ENCODE results near the gene EBPL. TPM values are rescaled to one million over a fixed set of nuclear protein-coding genes. Genes with fewer than 3 reads are reported as not detected.

EBPL gene
- total and polyA plus RNA-seq, 11 donors = 3.2 to 13.8 (median 5.8) TPM

- Histone ChIP-seq H3K27me3 (no peaks in the 10 kb centered on the region), H3K4me3 (no peak overlapping the region), H3K27ac (peak overlapping the region in 1 of 12 donors; percentile 15), H3K36me3 (no peaks in the 10 kb centered on the region), H3K9me3 (no peaks in the 10 kb centered on the region), H3K4me1 (peaks cover 0 to 40% (median under 1%) of the 10 kb centered on the region in 12 donors)
- no peak for TF ChIP-seq CTCF (IDR thresholded peaks at IDR 0.05)
- no peak for TF ChIP-seq POLR2A (IDR thresholded peaks at IDR 0.05)
- intact Hi-C loops (cut with DNase I) = no loop called here
- DNase-seq (no peak), ATAC-seq (no peak)
- 78 to 81% (median 79%) methylated on average over 4 of the region's 4 CpGs for WGBS, 4 donors
Observed at GRCh38 chr13:49638030-49638743, 53.1 kb downstream of the EBPL start.

- no peaks in the 10 kb centered on the region for H3K27me3 ChIP-seq
- H3K4me3 ChIP-seq = no peak overlapping the region
- WGBS, 4 donors = 95 to 99% (median 98%) methylated on average over 5 of the region's 5 CpGs
- intact Hi-C loops (cut with DNase I) = no loop called here
- ATAC-seq (no peak), DNase-seq (no peak)
- H3K27ac ChIP-seq = no peak overlapping the region
- H3K36me3 ChIP-seq = no peaks in the 10 kb centered on the region
- TF ChIP-seq POLR2A (IDR thresholded peaks at IDR 0.05) (no peak), CTCF (IDR thresholded peaks at IDR 0.05) (no peak)
- H3K9me3 ChIP-seq = no peaks in the 10 kb centered on the region
- peaks cover 0 to 40% (median 3%) of the 10 kb centered on the region in 12 donors for H3K4me1 ChIP-seq
Observed at GRCh38 chr13:49636705-49637104, 54.6 kb downstream of the EBPL start.

- DNase-seq = peak in 2 of 5 donors; percentile 44 to 54
- TF ChIP-seq CTCF (IDR thresholded peaks at IDR 0.05) = no peak
- TF ChIP-seq POLR2A (IDR thresholded peaks at IDR 0.05) = no peak
- H3K27ac ChIP-seq = peak overlapping the region in 2 of 12 donors; percentile 12 to 42
- 54 to 68% (median 64%) methylated on average over 10 of the region's 10 CpGs for WGBS, 4 donors
- intact Hi-C loops (cut with DNase I) = no loop called here
- no peaks in the 10 kb centered on the region for H3K9me3 ChIP-seq
- H3K27me3 ChIP-seq = no peaks in the 10 kb centered on the region
- peaks cover 0 to 36% (median 3%) of the 10 kb centered on the region in 12 donors for H3K4me1 ChIP-seq
- peak overlapping the region in 9 of 12 donors; percentile 19 to 51 (median 31) for H3K4me3 ChIP-seq
- ATAC-seq = no peak
- no peaks in the 10 kb centered on the region for H3K36me3 ChIP-seq
Observed at GRCh38 chr13:49635599-49636433, 55.5 kb downstream of the EBPL start.

- no peak for TF ChIP-seq CTCF (IDR thresholded peaks at IDR 0.05)
- no peak for TF ChIP-seq POLR2A (IDR thresholded peaks at IDR 0.05)
- WGBS, 4 donors = 55 to 76% (median 71%) methylated on average over 4 of the region's 4 CpGs
- intact Hi-C loops (cut with DNase I) = no loop called here
- Histone ChIP-seq H3K27ac (no peak overlapping the region), H3K9me3 (no peaks in the 10 kb centered on the region), H3K4me3 (no peak overlapping the region), H3K36me3 (no peaks in the 10 kb centered on the region), H3K27me3 (no peaks in the 10 kb centered on the region), H3K4me1 (peaks cover 0 to 54% (median 10%) of the 10 kb centered on the region in 12 donors)
- no peak for DNase-seq
- ATAC-seq = no peak
Observed at GRCh38 chr13:49633710-49634109, 57.6 kb downstream of the EBPL start.

Data from heart left ventricle (tissue), 16 donors.